Tibial nerve (tissue), 4 donors: ENCODE data around the gene UBB.

ENCODE experiments used
- EP300 ChIP-seq, 2 donors: sonication (generic); formaldehyde crosslinking; IDR thresholded peaks; one replicate each; pipeline ENCODE4 v1.6.1; 2017; ENCODE audit warnings: antibody characterized with exemption in 2 of 2, mild to moderate bottlenecking in 1 of 2
- POLR2A ChIP-seq, 2 donors: fragments of 450-650 bp; IDR thresholded peaks; one replicate each; pipeline ENCODE4 v1.6.1; 2017; ENCODE audit warnings: antibody characterized with exemption in 2 of 2, mild to moderate bottlenecking in 2 of 2, moderate library complexity in 2 of 2
- TF ChIP-seq, protein P1 (sequence below), 5 experiments: fragments of 200-600 bp in 3 of 5; fragments of 450-650 bp in 2 of 5; sonication (generic) in 3 of 5; IDR thresholded peaks; one replicate each; pipeline ENCODE4 v1.5.1; 2016 to 2019; ENCODE audit warnings: antibody characterized with exemption in 5 of 5, mild to moderate bottlenecking in 3 of 5, moderate library complexity in 2 of 5

DNA sequence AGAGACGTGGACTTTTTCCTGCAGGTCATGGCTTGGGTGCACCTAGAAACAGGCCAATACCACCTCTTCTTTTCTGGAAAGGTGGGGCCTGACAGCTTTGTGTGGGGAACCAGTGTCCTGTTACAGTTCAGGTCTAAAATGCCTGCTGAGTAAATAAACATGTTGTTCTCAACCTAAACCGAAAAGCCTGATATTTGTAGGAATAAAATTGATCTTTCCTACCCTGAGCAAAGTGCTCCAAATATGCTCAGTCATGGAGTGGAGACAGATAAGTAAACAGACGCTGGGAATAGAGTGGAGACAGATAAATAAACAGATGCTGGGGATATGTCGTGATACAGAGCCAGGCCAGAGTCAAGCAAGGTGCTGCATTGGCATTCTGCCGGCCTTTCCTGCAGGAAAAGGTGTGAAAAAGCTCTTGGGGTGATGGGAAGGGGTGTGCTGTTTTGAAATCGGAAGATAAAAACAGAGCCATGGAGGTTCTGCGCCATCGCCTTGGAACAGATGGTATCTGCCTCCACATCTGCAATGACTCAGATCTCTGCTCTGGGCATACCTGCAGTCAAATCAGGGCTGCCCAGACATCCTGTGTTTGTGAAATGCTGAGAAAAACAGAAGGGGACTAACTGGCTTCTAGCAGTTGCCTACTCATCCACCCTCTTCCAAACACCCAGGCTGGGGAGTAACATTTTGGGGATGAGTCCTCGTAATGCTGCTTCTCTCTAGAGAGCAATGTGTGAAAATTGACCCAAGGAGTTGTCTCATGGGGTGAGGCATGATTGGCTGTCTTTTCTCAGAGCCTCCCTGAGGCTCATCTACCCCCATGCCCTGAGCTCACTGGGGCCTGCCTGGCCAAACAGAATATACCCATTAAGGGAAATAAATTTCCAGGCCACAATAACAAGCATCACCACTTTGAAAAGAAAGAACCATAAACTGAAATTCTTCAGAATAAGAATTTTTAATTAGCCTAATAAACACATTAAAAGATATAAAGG, 17.7 kb downstream of the UBB start:
- TF ChIP-seq, protein P1, sequence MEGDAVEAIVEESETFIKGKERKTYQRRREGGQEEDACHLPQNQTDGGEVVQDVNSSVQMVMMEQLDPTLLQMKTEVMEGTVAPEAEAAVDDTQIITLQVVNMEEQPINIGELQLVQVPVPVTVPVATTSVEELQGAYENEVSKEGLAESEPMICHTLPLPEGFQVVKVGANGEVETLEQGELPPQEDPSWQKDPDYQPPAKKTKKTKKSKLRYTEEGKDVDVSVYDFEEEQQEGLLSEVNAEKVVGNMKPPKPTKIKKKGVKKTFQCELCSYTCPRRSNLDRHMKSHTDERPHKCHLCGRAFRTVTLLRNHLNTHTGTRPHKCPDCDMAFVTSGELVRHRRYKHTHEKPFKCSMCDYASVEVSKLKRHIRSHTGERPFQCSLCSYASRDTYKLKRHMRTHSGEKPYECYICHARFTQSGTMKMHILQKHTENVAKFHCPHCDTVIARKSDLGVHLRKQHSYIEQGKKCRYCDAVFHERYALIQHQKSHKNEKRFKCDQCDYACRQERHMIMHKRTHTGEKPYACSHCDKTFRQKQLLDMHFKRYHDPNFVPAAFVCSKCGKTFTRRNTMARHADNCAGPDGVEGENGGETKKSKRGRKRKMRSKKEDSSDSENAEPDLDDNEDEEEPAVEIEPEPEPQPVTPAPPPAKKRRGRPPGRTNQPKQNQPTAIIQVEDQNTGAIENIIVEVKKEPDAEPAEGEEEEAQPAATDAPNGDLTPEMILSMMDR (IDR thresholded peaks at IDR 0.05) = no peak
- no peak for TF ChIP-seq EP300 (IDR thresholded peaks at IDR 0.05)
- no peak for TF ChIP-seq POLR2A (IDR thresholded peaks at IDR 0.05)
